Esophagus muscularis mucosa (tissue), 4 donors: Measurements from ENCODE around the gene SLC25A13.

ENCODE experiments used
- EP300 ChIP-seq: sonication (generic); formaldehyde crosslinking; IDR thresholded peaks from one replicate; pipeline ENCODE4 v1.6.1; 2017; ENCODE audit warnings: antibody characterized with exemption
- POLR2A ChIP-seq: fragments of 450-650 bp; IDR thresholded peaks from one replicate; pipeline ENCODE4 v1.6.1; 2017; ENCODE audit warnings: antibody characterized with exemption, moderate library complexity, mild to moderate bottlenecking, low read depth
- POLR2AphosphoS5 ChIP-seq, 2 donors: sonication (generic); formaldehyde crosslinking; IDR thresholded peaks; one replicate each; pipeline ENCODE4 v1.6.1; 2017; ENCODE audit warnings: antibody characterized with exemption in 2 of 2
- TF ChIP-seq, protein P1 (sequence below), 3 experiments: fragments of 200-600 bp in 2 of 3; fragments of 450-650 bp in 1 of 3; sonication (generic) in 2 of 3; IDR thresholded peaks; one replicate each; pipeline ENCODE4 v1.5.1; 2017 to 2019; ENCODE audit warnings: antibody characterized with exemption in 3 of 3, mild to moderate bottlenecking in 2 of 3, moderate library complexity in 1 of 3

DNA sequence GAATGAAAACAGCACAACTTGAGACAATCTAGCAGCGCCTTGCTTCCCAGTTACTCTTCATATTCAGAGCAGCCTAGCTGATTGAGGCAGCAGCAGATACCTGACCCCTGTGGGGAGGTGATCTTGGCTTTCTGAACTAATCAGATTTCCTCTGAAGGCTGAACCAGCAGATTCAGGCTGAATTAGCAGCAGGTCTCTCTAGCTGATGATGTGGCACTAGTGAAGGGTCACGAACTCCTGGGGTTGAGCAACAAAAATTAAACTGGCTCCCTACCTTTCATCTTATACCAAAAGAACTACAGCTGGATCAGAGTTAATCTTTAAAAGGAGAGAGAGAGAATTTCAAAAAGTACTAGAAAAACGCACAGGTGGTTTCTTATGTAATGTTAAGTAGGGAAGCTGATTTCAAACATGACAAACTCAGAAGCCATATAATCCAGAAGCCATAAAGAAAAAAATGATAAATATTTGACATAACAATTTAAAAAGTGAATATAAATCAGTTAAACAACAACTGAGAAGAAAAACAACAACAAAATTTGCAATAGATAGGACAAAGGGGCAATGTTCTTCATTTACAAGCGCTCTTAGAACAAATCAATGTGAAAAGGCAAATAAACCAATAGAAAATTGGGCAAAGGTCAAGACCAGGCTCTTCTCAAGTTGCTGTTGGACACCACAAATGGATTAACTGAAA lies 13.5 kb downstream of the SLC25A13 start:
- TF ChIP-seq, protein P1, sequence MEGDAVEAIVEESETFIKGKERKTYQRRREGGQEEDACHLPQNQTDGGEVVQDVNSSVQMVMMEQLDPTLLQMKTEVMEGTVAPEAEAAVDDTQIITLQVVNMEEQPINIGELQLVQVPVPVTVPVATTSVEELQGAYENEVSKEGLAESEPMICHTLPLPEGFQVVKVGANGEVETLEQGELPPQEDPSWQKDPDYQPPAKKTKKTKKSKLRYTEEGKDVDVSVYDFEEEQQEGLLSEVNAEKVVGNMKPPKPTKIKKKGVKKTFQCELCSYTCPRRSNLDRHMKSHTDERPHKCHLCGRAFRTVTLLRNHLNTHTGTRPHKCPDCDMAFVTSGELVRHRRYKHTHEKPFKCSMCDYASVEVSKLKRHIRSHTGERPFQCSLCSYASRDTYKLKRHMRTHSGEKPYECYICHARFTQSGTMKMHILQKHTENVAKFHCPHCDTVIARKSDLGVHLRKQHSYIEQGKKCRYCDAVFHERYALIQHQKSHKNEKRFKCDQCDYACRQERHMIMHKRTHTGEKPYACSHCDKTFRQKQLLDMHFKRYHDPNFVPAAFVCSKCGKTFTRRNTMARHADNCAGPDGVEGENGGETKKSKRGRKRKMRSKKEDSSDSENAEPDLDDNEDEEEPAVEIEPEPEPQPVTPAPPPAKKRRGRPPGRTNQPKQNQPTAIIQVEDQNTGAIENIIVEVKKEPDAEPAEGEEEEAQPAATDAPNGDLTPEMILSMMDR (IDR thresholded peaks at IDR 0.05), result no peak
- TF ChIP-seq EP300 (no peak), POLR2A (no peak), POLR2AphosphoS5 (IDR thresholded peaks at IDR 0.05) (no peak)
